ENCODE measurements around the gene STYX. TPM values are rescaled to one million over a fixed set of nuclear protein-coding genes. Genes with fewer than 3 reads are reported as not detected.

Gene STYX
- total and polyA plus RNA-seq, 2 of the 4 experiments (the other 2 are of a cell fraction), result 5.8 to 7.5 TPM

GRCh38 chr14:52781629-52782028 lies 51.7 kb downstream of the STYX start:
- no peak overlapping the region for H3K27ac ChIP-seq (ENCODE audit: insufficient read depth, low read length)
- H3K4ac ChIP-seq (ENCODE audit: low read depth, low read length), result no peak overlapping the region
- DNase-seq (no peak), ATAC-seq (ENCODE audit: low read depth) (no peak)
- H3K9me3 ChIP-seq (ENCODE audit: control insufficient read depth, insufficient read depth, low read length), result no peaks in the 10 kb centered on the region
- peaks cover 6 to 25% of the 10 kb centered on the region in 2 experiments; a peak in 3 of 4 replicates for H3K79me1 ChIP-seq (ENCODE audit: low read depth in 1 of 2, low read length in 2 of 2)
- H3K56ac ChIP-seq (ENCODE audit: extremely low read depth, insufficient read depth, low read length), result no peak overlapping the region
- no CpG with 5 or more reads among the region's 1 CpG for WGBS, 2 experiments (ENCODE audit: extremely low coverage in 2 of 2, insufficient read length in 1 of 2)
- H3K9me1 ChIP-seq (ENCODE audit: insufficient read depth, low read length), result no peaks in the 10 kb centered on the region
- no peak overlapping the region for H4K5ac ChIP-seq (ENCODE audit: low read depth, low read length)
- H2AK5ac ChIP-seq (ENCODE audit: low read depth, low read length), result no peak overlapping the region
- peaks cover 11% of the 10 kb centered on the region for H3K36me3 ChIP-seq (ENCODE audit: control insufficient read depth, insufficient read depth, low read length)
- intact Hi-C loops (cut with micrococcal nuclease), result no loop called here
- ChIA-PET POLR2A (ENCODE audit: unreplicated experiment) (no interaction called here), CTCF (no interaction called here)
- H4K8ac ChIP-seq (ENCODE audit: low read depth in 2 of 2, low read length in 2 of 2), result no peak overlapping the region
- H2AFZ ChIP-seq (replicated peaks; ENCODE audit: low read length, poor library complexity), result no peak overlapping the region
- H2BK20ac ChIP-seq (ENCODE audit: low read depth, low read length), result no peak overlapping the region
- H2BK5ac ChIP-seq (ENCODE audit: low read depth, low read length, poor library complexity, severe bottlenecking), result no peak overlapping the region
- H3K9ac ChIP-seq (ENCODE audit: low read depth, low read length), result no peak overlapping the region
- H3K4me2 ChIP-seq (ENCODE audit: low read depth, low read length), result no peak overlapping the region
- H3K14ac ChIP-seq (replicated peaks; ENCODE audit: low read depth, low read length), result no peak overlapping the region
- H3K27me3 ChIP-seq (ENCODE audit: control insufficient read depth, insufficient read depth, low read length), result no peaks in the 10 kb centered on the region
- in situ Hi-C loops (cut with MboI; ENCODE audit: low sequenced_read_pairs), result no loop called here
- H2BK120ac ChIP-seq (ENCODE audit: low read depth, low read length), result no peak overlapping the region
- no peak overlapping the region for H3K23ac ChIP-seq (ENCODE audit: low read depth, low read length)
- no TSS peak for BruUV-seq (replicated peaks)
- H3K4me3 ChIP-seq (ENCODE audit: insufficient read depth, low read depth, low read length), result no peak overlapping the region
- dilution Hi-C loops (cut with HindIII; ENCODE audit: low sequenced_read_pairs, unreplicated experiment), result no loop called here
- H3K4me1 ChIP-seq (ENCODE audit: control insufficient read depth, insufficient read depth, low read length), result no peaks in the 10 kb centered on the region
- H2AK9ac ChIP-seq (replicated peaks; ENCODE audit: low read depth, low read length, poor library complexity), result no peak overlapping the region
- no peak for TF ChIP-seq MAFK (IDR thresholded peaks at IDR 0.05; ENCODE audit: low read depth, low read length)
- H4K20me1 ChIP-seq (ENCODE audit: insufficient read depth, low read length), result no peaks in the 10 kb centered on the region
- no peak overlapping the region for H4K91ac ChIP-seq (ENCODE audit: insufficient read depth, low read depth, low read length)
- no peak overlapping the region for H3K18ac ChIP-seq (ENCODE audit: low read depth, low read length)
- no peak overlapping the region for H2BK15ac ChIP-seq (ENCODE audit: low read depth, low read length)
